Activated CD4-positive, alpha-beta T cell treated with anti-CD3 and anti-CD28 coated beads, Interleukin-2, Interleukin-4, amounts not matched to agents 100 ng/mL and 50 ng/mL, durations not matched to agents 16 hours and 8 hours (primary cell): ENCODE results near the gene ZNF3.
"Not testable (repeated sequence)": the region's sequence is repeated elsewhere in the genome, so short reads cannot be mapped to it uniquely, and the experiment has no call there.

Experiments used
- DNase-seq: peaks from one replicate; pipeline ENCODE4 v3.0.0-alpha.2; 2020; ENCODE audit warnings: low spot score

ZNF3 gene

DNA sequence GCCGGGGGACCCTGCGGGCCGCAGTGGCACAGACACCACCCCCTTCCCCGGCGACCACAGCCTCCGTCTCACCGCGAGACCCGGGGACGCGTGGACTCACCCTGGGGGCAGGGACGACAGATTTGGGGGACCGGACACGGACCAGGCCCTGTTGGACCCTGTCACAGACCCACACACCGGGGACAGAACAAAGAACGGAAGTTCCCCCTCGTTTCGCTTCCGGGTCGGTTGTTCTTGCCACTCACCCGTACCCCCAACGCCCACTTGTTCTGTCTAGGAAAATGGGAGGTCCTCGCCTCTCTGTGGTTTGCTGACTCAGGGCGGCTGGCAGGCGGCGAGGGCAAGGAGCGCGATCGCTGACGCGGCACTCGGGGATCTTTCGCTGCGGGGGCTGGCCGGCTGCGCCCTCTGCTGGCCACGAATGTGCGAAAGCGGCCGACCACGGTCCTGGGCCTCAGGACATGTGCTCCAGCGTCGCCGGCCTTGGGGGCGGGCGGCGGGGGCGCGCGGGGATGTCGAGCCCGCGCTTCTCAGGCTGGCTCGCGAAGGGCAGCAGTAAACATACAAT is at the start of gene ZNF3:
ZNF3 (minus strand) TSS at position 189 of the 568 bp plus-strand sequence. CDS start 4,366 bp downstream, outside the sequence.
- DNase-seq, result peak; percentile 99

DNA sequence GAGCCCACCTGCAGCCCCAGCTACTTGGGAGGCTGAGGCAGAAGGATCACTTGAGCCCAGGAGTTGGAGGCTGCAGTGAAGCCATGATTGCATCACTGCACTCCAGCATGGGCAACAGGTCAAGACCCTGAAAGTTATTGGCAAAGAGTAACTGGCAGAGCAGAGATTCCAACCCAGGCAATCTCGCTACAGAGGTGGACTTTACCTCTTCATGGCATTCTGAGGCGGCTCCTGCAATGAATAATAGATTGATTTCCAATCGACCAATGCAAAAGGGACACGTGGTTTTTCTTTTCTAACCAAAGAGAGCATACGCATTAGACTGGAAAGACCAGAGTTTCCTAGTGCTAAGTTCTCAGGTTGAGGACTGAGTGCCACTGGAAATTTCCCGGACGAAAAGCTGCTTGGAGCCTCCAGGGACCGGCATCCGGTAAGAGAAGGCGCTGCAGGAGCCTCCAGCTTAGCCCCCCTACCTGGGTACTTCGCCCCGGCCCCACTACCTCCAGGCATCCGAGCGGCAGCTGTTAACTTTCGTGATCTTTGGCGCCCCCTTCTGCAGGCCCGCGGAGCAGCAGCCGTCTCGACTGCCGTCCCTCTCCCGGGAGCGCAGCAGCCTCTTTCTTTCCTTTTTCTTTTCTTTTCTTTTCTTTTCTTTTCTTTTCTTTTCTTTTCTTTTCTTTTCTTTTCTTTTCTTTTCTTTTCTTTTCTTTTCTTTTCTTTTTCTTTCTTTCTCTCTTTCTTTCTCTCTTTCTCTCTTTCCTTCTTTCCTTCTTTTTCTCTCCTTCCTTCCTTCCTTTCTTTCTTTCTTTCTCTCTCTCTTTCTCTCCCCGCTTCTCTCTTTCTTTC is 49.3 kb upstream of the ZNF3 start:
- DNase-seq, result peak; percentile 82

DNA sequence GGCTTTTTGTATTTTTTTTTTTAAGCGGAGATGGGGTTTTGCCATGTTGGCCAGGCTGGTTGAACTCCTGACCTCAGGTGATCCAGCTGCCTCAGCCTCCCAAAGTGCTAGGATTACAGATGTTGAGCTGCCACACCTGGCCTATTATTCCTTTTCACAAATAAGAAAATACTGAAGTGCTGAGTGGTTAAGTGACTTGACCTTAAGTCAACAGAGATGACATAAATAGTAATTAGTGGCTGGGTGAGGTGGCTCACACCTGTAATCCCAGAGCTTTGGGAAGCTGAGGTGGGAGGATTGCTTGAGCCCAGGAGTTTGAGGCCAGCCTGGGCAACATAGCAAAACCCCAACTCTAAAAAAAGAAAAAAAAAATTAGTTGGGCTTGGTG is 48.7 kb upstream of the ZNF3 start:
- not testable (repeated sequence) for DNase-seq

DNA sequence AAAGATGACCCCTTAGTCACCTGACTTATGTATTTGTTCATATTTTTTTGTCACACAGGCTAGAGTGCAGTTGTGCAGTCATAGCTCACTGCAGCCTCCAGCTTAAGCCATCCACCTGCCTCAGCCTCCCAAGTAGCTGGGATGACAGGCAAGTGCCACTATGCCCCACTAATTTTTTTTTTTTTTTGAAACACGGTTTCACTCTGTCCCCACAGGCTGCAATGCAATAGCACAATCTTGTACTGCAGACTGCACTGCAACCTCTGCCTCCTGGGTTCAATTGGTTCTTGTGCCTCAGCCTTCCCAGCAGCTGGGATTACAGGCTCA is 47.1 kb upstream of the ZNF3 start:
- no peak for DNase-seq

- no peak for DNase-seq
These were observed 46.5 kb upstream of the ZNF3 start for GRCh38 chr7:100127866-100128636.

DNA sequence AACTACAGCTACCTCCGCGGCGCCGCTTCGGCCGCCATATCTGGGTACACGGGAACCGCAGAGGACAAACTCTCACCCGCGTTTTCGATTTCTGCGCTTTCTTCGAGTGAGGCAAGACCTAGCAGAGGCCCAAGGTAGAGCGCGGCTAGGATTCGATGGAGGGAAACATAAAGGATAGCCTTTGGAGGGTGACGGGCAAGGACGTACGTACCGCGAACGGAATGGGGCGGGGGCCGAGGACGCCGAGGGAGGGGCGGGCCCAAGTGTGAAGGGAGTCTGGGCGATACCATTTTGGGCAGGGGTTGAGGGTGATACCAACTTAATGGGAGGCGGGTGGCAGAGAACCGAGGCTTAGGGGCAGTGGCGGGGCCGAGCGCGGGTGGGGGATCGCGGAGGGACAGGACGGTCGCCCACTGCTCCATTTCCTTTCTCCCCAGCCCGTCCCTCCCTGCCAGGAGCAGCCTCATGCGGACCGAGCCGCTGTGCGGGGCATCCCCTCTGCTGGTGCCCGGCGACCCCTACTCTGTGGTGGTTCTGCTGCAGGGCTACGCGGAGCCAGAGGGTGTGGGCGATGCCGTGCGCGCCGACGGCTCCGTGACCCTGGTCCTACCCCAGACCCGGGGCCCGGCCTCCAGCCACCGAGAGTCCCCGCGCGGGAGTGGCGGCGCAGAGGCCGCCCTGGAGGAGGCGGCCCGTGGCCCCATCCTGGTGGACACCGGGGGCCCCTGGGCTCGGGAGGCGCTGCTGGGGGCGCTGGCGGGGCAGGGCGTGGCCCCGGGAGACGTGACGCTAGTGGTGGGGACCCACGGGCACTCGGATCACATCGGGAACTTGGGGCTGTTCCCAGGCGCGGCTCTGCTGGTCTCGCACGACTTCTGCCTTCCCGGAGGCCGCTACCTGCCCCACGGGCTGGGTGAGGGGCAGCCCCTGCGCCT is 45.7 kb upstream of the ZNF3 start, which contains the start of gene MBLAC1:
MBLAC1 (plus strand) TSS at position 37 of the 935 bp plus-strand sequence; CDS start at position 466, 429 bp downstream.
- DNase-seq, result peak; percentile 93

GRCh38 chr7:100126239-100126930 is 44.9 kb upstream of the ZNF3 start:
- no peak for DNase-seq

- DNase-seq, result no peak
These were observed 43.0 kb upstream of the ZNF3 start for GRCh38 chr7:100124301-100125230.

DNA sequence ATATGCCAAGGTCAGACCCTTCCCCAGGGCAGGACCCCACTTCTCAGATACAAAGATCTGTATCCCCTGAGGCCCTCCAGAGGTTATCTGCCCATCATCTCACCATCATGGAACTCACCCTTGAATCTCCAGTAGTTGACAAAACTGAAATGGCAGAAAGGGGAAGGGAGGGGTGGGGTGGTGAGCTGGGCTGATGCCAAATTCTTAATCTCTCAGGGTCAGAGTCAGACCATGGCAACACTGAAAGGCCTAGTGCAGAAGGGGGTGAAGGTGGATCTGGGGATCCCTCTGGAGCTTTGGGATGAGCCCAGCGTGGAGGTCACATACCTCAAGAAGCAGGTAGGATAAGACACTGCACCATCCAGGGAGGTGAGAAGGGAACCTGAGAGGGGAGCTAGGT is 41.0 kb upstream of the ZNF3 start:
- no peak for DNase-seq

DNA sequence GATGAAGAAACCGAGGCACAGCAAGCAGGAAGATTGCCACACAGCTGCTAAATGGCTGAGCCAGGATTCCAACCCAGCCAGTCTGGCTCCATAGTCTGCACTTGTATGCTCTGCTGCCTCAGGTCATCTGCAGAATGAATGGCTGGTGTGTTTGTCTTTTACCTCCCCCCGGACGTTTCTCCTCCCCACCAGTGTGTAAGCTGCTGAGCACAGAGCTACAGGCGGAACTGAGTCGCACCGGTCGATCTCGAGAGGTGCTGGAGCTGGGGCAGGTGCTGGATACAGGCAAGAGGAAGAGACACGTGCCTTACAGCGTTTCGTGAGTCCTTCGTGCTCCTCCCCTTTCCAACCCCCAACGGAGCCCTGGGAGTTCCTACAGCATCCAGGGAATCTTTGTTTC is 40.5 kb upstream of the ZNF3 start:
- no peak for DNase-seq

DNA sequence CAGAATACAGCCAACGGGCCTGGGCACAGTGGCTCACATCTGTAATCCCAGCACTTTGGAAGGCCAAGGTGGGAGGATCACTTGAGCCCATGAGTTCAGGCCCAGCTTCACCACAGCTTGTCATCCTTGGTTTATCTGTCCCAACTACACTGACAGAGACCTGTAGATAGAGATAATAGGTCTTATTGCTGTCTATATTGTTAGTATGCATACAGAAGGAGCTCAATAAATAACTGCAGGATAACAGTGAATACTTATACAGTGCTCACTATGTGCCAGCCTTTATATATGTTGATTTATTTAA is 39.2 kb upstream of the ZNF3 start:
- no peak for DNase-seq

DNA sequence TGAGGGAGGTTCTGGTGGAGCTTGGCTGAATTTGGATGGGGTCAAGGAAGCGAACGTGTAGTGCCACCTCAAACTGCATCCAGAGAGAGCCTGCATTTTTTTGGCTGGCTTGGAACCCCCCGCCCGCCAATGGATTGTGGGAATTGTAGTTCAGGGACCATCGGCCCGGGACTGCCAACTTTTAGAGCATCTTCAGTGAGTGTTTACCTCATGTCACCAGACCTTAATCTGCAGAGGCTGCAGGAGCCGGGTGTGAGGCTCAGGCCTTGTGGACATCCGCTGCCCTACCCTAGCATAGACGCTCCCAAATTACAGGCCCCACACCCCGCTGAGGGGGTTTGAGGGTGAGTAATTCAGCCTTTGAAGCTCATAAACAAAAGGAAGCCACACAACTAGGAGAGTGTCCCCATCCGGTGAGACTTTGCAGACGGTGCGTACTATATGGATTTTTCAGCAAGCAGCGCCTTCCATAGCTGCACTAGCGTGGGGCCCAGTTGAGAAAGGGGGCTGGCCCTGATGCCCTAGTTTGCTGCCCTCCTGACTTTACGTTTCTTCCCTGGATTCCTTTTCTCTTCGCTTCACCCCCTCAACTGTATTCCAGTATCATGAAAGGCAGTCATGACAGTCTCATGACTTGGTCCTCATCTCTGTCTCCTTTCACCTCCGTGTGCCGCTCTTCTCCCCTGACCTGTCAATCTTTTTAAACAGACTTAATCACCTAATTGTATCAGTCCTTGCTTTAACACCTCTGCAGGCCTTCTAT is 38.6 kb upstream of the ZNF3 start:
- DNase-seq, result peak; percentile 74

DNA sequence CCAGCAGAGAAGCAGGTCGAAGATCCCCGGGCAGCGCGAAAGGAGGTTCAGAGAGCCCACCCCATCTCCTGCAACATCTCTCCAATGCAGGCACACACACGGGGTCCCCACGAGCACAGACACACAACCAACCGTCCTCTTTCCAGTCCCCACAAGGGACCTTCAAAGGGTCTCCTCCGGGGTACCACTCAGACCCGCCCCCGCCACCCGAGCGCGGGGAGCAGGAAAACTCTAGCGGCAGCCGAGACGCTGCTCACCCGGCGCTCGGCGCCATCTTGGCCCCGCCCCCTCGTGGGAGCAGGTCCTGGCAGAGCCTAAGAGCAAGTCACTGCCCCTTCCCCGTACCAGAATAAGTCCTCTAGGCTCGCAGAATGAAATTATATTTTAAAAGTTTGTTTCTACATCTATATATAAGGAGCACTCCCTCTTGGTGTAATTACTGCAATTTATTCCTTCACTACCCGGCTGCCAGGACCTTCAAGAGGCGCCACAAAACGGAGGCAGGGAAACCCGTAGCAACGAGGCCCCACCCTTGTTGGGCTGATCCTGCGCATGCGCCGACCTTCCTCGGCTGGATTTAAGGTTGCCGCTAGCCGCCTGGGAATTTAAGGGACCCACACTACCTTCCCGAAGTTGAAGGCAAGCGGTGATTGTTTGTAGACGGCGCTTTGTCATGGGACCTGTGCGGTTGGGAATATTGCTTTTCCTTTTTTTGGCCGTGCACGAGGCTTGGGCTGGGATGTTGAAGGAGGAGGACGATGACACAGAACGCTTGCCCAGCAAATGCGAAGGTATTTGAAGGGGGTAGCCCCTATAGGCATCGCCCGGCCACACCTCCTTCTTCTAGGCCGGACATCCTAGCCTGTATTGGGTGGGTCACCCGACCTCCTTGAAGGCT is 37.8 kb upstream of the ZNF3 start, which contains the start of the genes CNPY4 and TAF6:
CNPY4 (plus strand) TSS at position 563 of the 898 bp plus-strand sequence; CDS start at position 674, 111 bp downstream.
TAF6 (minus strand) TSS at position 287 of the 898 bp plus-strand sequence. CDS start 5,149 bp downstream, outside the sequence.
- DNase-seq, result peak; percentile 95

GRCh38 chr7:100118388-100119071 is 37.0 kb upstream of the ZNF3 start:
- DNase-seq, result no peak

DNA sequence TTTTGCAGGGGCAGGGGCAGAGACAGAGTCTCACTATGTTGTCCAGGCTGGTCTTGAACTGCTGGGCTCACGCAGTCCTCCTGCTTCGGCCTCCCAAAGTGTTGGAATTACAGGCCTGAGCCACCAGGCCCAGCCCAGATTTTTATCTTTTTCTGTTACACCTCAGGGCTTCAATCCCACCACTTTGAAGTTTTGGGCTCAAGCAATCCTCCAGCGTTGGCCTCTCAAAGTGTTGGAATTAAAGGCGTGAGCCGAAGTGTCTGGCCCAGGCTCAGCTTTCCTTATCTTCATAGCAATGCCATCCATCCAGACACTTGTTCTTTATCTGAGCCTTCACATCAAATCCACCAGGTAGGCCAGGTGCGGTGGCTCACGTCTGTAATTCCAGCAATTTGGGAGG is 33.5 kb upstream of the ZNF3 start:
- no peak for DNase-seq

DNA sequence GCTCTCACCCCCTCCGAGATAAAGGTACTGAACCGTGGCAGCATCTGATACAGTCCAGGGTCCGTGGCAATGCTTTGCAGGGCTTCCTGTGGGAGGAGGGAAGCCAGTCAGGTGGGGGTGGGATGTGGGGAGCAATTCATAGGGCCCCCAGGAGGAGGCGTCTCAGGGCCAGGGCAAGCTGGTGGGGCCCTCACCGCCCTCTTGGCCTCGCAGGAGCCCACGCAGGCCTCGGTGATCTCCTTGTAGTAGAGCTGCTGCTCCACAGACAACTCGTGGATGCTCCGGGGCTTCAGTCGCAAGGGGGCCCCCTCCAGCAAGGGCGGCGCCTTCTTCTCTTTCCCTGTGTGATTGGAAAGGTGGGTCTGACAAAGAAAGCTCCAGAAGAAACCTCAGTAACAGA is 30.4 kb upstream of the ZNF3 start:
- DNase-seq, result no peak

- no peak for DNase-seq
These were observed 29.6 kb upstream of the ZNF3 start for GRCh38 chr7:100111156-100111555.
